H1 (cell line): ENCODE results near the gene CALY. TPM values are rescaled to one million over a fixed set of nuclear protein-coding genes. Genes with fewer than 3 reads are reported as not detected.

ENCODE experiments used
- CTCF ChIA-PET: fragments of 300-600 bp; sonication (Branson Sonifier 250); formaldehyde crosslinking; loops from one replicate; lab custom pipeline; 2021; ENCODE audit not compliant: partially characterized antibody; lab: Charles Lee
- POLR2A ChIA-PET: fragments of 300-600 bp; sonication (Branson Sonifier 250); formaldehyde crosslinking; loops from one replicate; lab custom pipeline; 2021; ENCODE audit warnings: inconsistent platforms; ENCODE audit not compliant: partially characterized antibody; lab: Charles Lee
- DNase-seq, 2 experiments: peaks; one replicate each; pipeline versions ENCODE4 v3.0.0 to v3.0.0-alpha.2; 2010 to 2022; ENCODE audit warnings: low spot score in 2 of 2, low read depth in 1 of 2, mixed read lengths in 1 of 2
- FAIRE-seq: peaks from 2 replicates; lab custom pipeline; 2011; peaks lifted over from hg19 to GRCh38; lab: Jason Lieb, UNC
- H2AFZ ChIP-seq: 2 replicates; pipeline ENCODE4 v1.8.1; 2012; ENCODE audit warnings: low read length, inconsistent platforms
- H2AK5ac ChIP-seq: 2 replicates; pipeline ENCODE4 v1.6.1; 2013; ENCODE audit warnings: low read depth, low read length
- H2BK120ac ChIP-seq: replicated peaks from 2 replicates; pipeline ENCODE3; 2013; ENCODE audit warnings: low read depth, low read length, inconsistent platforms
- H2BK12ac ChIP-seq: 2 replicates; pipeline ENCODE4 v1.6.1; 2013; ENCODE audit warnings: low read depth, low read length
- H2BK15ac ChIP-seq: 2 replicates; pipeline ENCODE4 v1.6.1; 2013; ENCODE audit warnings: low read length
- H2BK20ac ChIP-seq: 2 replicates; pipeline ENCODE4 v1.6.1; 2013; ENCODE audit warnings: low read length
- H2BK5ac ChIP-seq: 2 replicates; pipeline ENCODE4 v1.6.1; 2013; ENCODE audit warnings: low read depth, low read length
- H3K14ac ChIP-seq: 2 replicates; pipeline ENCODE4 v1.6.1; 2013; ENCODE audit warnings: inconsistent platforms; ENCODE audit not compliant: insufficient read length
- H3K18ac ChIP-seq: 2 replicates; pipeline ENCODE4 v1.6.1; 2013; ENCODE audit warnings: low read length; ENCODE audit errors: extremely low read depth
- H3K23ac ChIP-seq: 2 replicates; pipeline ENCODE4 v1.6.1; 2013; ENCODE audit warnings: inconsistent platforms; ENCODE audit not compliant: insufficient read length
- H3K23me2 ChIP-seq: 2 replicates; pipeline ENCODE4 v1.6.1; 2013; ENCODE audit warnings: low read depth, low read length
- H3K27ac ChIP-seq: 2 replicates; pipeline ENCODE4 v1.6.1; 2011; ENCODE audit warnings: low read depth, low read length, inconsistent platforms
- H3K27me3 ChIP-seq, 4 experiments: replicated peaks in 1 of 4; 1 replicate in 1 of 4; 2 replicates in 3 of 4; pipeline versions ENCODE4 v1.6.1 to v1.8.1; 2011 to 2013; ENCODE audit warnings: low read length in 3 of 4, mild to moderate bottlenecking in 3 of 4, inconsistent platforms in 2 of 4, mixed read lengths in 2 of 4, moderate library complexity in 1 of 4; ENCODE audit not compliant: control insufficient read depth in 3 of 4, insufficient read depth in 3 of 4; ENCODE audit errors: extremely low read depth in 1 of 4
- H3K36me3 ChIP-seq, 4 experiments: 2 replicates each; pipeline versions ENCODE4 v1.6.1 to v1.8.1; 2011 to 2013; ENCODE audit warnings: mild to moderate bottlenecking in 4 of 4, low read length in 3 of 4, moderate library complexity in 2 of 4, control low read depth in 1 of 4, inconsistent platforms in 1 of 4; ENCODE audit not compliant: insufficient read depth in 4 of 4, control insufficient read depth in 2 of 4
- H3K4ac ChIP-seq: replicated peaks from 2 replicates; pipeline ENCODE3; 2013; ENCODE audit warnings: low read length, low read depth, mixed read lengths, inconsistent platforms; ENCODE audit not compliant: insufficient read length
- H3K4me1 ChIP-seq, 4 experiments: replicated peaks in 1 of 4; 1 replicate in 1 of 4; 2 replicates in 3 of 4; pipeline versions ENCODE4 v1.6.1 to v1.8.1; 2011 to 2013; ENCODE audit warnings: low read length in 3 of 4, inconsistent platforms in 2 of 4, mixed read lengths in 1 of 4; ENCODE audit not compliant: insufficient read depth in 4 of 4, control insufficient read depth in 3 of 4
- H3K4me2 ChIP-seq, 2 experiments: 2 replicates each; pipeline versions ENCODE4 v1.6.1 to v1.8.1; 2011 to 2013; ENCODE audit warnings: low read depth in 2 of 2, low read length in 2 of 2, control low read depth in 1 of 2, inconsistent platforms in 1 of 2, mild to moderate bottlenecking in 1 of 2; ENCODE audit not compliant: insufficient read depth in 1 of 2
- H3K4me3 ChIP-seq, 4 experiments: fragments of 200-600, 300-600 bp in 1 of 4; sonication (generic), shearing (Covaris generic), sonication (Bioruptor Twin) in 1 of 4; 2 replicates each; pipeline versions ENCODE4 v1.5.1 to v1.8.1; 2011 to 2016; ENCODE audit warnings: low read length in 4 of 4, low read depth in 3 of 4, control low read depth in 2 of 4, inconsistent platforms in 2 of 4, mild to moderate bottlenecking in 2 of 4, mixed read lengths in 1 of 4, moderate library complexity in 1 of 4; ENCODE audit not compliant: insufficient read depth in 2 of 4; ENCODE audit errors: extremely low read depth in 1 of 4
- H3K56ac ChIP-seq: replicated peaks from 2 replicates; pipeline ENCODE3; 2013; ENCODE audit warnings: low read depth, mild to moderate bottlenecking, mixed read lengths, low read length, inconsistent platforms; ENCODE audit not compliant: insufficient read length
- H3K79me1 ChIP-seq: 2 replicates; pipeline ENCODE4 v1.6.1; 2013; ENCODE audit warnings: low read depth, low read length, control low read depth
- H3K79me2 ChIP-seq, 2 experiments: 2 replicates each; pipeline versions ENCODE4 v1.6.1 to v1.8.1; 2012 to 2013; ENCODE audit warnings: low read length in 2 of 2, mild to moderate bottlenecking in 2 of 2, inconsistent platforms in 1 of 2; ENCODE audit not compliant: insufficient read depth in 2 of 2, control insufficient read depth in 1 of 2
- H3K9ac ChIP-seq, 4 experiments: replicated peaks in 1 of 4; 1 replicate in 1 of 4; 2 replicates in 3 of 4; pipeline versions ENCODE4 v1.6.1 to v1.8.1; 2011 to 2013; ENCODE audit warnings: low read depth in 3 of 4, low read length in 3 of 4, control low read depth in 2 of 4, mild to moderate bottlenecking in 2 of 4, moderate library complexity in 2 of 4, inconsistent platforms in 1 of 4; ENCODE audit errors: extremely low read depth in 1 of 4
- H3K9me3 ChIP-seq, 2 experiments: 2 replicates each; pipeline versions ENCODE4 v1.6.1 to v1.8.1; 2012 to 2013; ENCODE audit warnings: mild to moderate bottlenecking in 2 of 2, moderate library complexity in 2 of 2, control low read depth in 1 of 2, inconsistent platforms in 1 of 2, low read depth in 1 of 2, low read length in 1 of 2, mixed read lengths in 1 of 2; ENCODE audit not compliant: insufficient read depth in 2 of 2
- H4K20me1 ChIP-seq, 2 experiments: replicated peaks in 1 of 2; 2 replicates each; pipeline versions ENCODE3 to v1.8.1; 2011 to 2013; ENCODE audit warnings: inconsistent platforms in 2 of 2, low read length in 2 of 2, mild to moderate bottlenecking in 1 of 2; ENCODE audit not compliant: insufficient read depth in 2 of 2, control insufficient read depth in 1 of 2
- H4K5ac ChIP-seq: 2 replicates; pipeline ENCODE4 v1.6.1; 2013; ENCODE audit warnings: low read length, low read depth, mixed read lengths, inconsistent platforms; ENCODE audit not compliant: insufficient read length
- H4K8ac ChIP-seq: 2 replicates; pipeline ENCODE4 v1.8.0; 2013; ENCODE audit warnings: mild to moderate bottlenecking, moderate library complexity, low read length, inconsistent platforms; ENCODE audit not compliant: insufficient read depth; ENCODE audit errors: extremely low read depth
- H4K91ac ChIP-seq: replicated peaks from 2 replicates; pipeline ENCODE3; 2013; ENCODE audit warnings: low read length, mixed read lengths, inconsistent platforms; ENCODE audit not compliant: insufficient read length
- CREB1 ChIP-seq: IDR thresholded peaks from 2 replicates; pipeline ENCODE4 v1.6.1; 2012; ENCODE audit warnings: inconsistent platforms
- EZH2 ChIP-seq: fragments of 200-600 bp; sonication (generic); IDR thresholded peaks from 2 replicates; pipeline ENCODE4 v1.7.1; 2012; ENCODE audit warnings: low read depth, mild to moderate bottlenecking, moderate library complexity, low read length, inconsistent platforms; ENCODE audit not compliant: severe bottlenecking
- MAX ChIP-seq: IDR thresholded peaks from 2 replicates; pipeline ENCODE4 v1.6.1; 2012; ENCODE audit warnings: inconsistent platforms
- POLR2AphosphoS5 ChIP-seq: IDR thresholded peaks from 2 replicates; pipeline ENCODE4 v1.6.1; 2011; ENCODE audit warnings: low read depth, low read length
- RBBP5 ChIP-seq: IDR thresholded peaks from 2 replicates; pipeline ENCODE4 v1.7.1; 2012; ENCODE audit warnings: low read depth, mild to moderate bottlenecking, inconsistent platforms, low read length, moderate library complexity, borderline replicate concordance
- SIRT6 ChIP-seq: IDR thresholded peaks from one replicate; pipeline ENCODE4 v1.7.1; 2012; ENCODE audit warnings: low read length, inconsistent platforms
- TEAD4 ChIP-seq: IDR thresholded peaks from 2 replicates; pipeline ENCODE4 v1.6.1; 2012; ENCODE audit warnings: low read depth, low read length, inconsistent platforms, mixed read lengths
- YY1 ChIP-seq: IDR thresholded peaks from 2 replicates; pipeline ENCODE4 v1.6.1; 2011; ENCODE audit warnings: low read depth, mild to moderate bottlenecking, low read length
- WGBS, 2 experiments: shearing (Covaris generic) in 1 of 2; methylation state at CpG; one replicate each; pipeline versions ENCODE4 v1.1.6 to v1.1.7; 2013 to 2015; ENCODE audit warnings: low lambda C conversion rate in 2 of 2, mixed read lengths in 2 of 2, inconsistent platforms in 1 of 2, low coverage in 1 of 2, missing lambda C conversion rate in 1 of 2; ENCODE audit not compliant: insufficient replicate concordance in 2 of 2, insufficient coverage in 1 of 2, insufficient read length in 1 of 2; ENCODE audit errors: extremely low coverage in 1 of 2, missing lambda C conversion rate in 1 of 2; 5-methylcytosine and 5-hydroxymethylcytosine counted together
- polyA plus RNA-seq, 7 experiments: library from polyadenylated mRNA; depleted of rRNA in 3 of 7; stranded (reverse) in 5 of 7; unstranded in 2 of 7; fragments of >200 nt in 5 of 7; fragments of 200-250 nt in 2 of 7; gene quantifications; 1 replicate in 5 of 7; 2 replicates in 1 of 7; 4 replicates in 1 of 7; pipeline versions ENCODE4 v1.2.1 to v1.2.3, GENCODE V29; 2011 to 2013; ENCODE audit warnings: missing spikeins in 2 of 7, mixed read lengths in 2 of 7
- total RNA-seq: library from RNA; stranded (reverse); fragmentation: NEBNext Ultra II Directional; extraction: Animal tissue kit (Norgen Biotek cat#: 25700); gene quantifications from 2 replicates; pipeline ENCODE4 v1.2.1, GENCODE V29; 2021

The CALY gene
- total and polyA plus RNA-seq, 2 of the 8 experiments (the other 6 are each of a cell fraction or from before 2014, with no cell fraction given): 1.3 to 1.5 TPM

GRCh38 chr10:133313192-133313591 lies 23.5 kb downstream of the CALY start:
- TF ChIP-seq YY1: no peak
- TF ChIP-seq CREB1: no peak
- TF ChIP-seq MAX: no peak
- TF ChIP-seq TEAD4: no peak
- no peak for TF ChIP-seq RBBP5
- TF ChIP-seq SIRT6: no peak
- TF ChIP-seq EZH2: no peak
- TF ChIP-seq POLR2AphosphoS5: no peak
- TF ChIP-seq, all 59 proteins: peak for 0
- H3K36me3 ChIP-seq: peaks cover 4 to 22% (median 6%) of the 10 kb centered on the region in 4 experiments; a peak in 7 of 8 replicates
- no peak overlapping the region for H3K18ac ChIP-seq
- no peak overlapping the region for H3K23ac ChIP-seq
- no peak for DNase-seq
- H3K4me1 ChIP-seq: peaks cover 0 to 2% (median 0%) of the 10 kb centered on the region in 4 experiments; a peak in 3 of 7 replicates
- no peak overlapping the region for H4K8ac ChIP-seq
- H4K5ac ChIP-seq: no peak overlapping the region
- H2BK120ac ChIP-seq: no peak overlapping the region
- no peak overlapping the region for H3K56ac ChIP-seq
- H3K27me3 ChIP-seq: no peaks in the 10 kb centered on the region
- no peak overlapping the region for H2AK5ac ChIP-seq
- ChIA-PET CTCF (interaction anchor here (0.7 to 3.5 kb wide), 5 partner anchors 10 to 73 kb away, joined by 3 to 23 read pairs (median 6); no protein-coding TSS in a partner anchor), POLR2A (interaction anchor here (0.8 to 1.3 kb wide), 2 partner anchors 45 to 46 kb away, joined by 3 read pairs; partner anchors contain the start of gene FUOM)
- H2BK20ac ChIP-seq: no peak overlapping the region
- H4K20me1 ChIP-seq: peaks cover 0 to under 1% of the 10 kb centered on the region in 2 experiments
- no peak overlapping the region for H3K4me3 ChIP-seq
- no peak overlapping the region for H2AFZ ChIP-seq
- no peak overlapping the region for H2BK15ac ChIP-seq
- no peak for FAIRE-seq
- H4K91ac ChIP-seq: no peak overlapping the region
- H3K14ac ChIP-seq: no peak overlapping the region
- H3K9me3 ChIP-seq: no peaks in the 10 kb centered on the region
- WGBS, 2 experiments: 90% methylated on average over 3 of the region's 4 CpGs; no CpG with 5 or more reads in 1 of the 2 experiments
- H3K23me2 ChIP-seq: peaks cover 6% of the 10 kb centered on the region; the same call in 1 of the 2 replicates
- no peak overlapping the region for H2BK12ac ChIP-seq
- H3K79me2 ChIP-seq: peaks cover 0 to under 1% of the 10 kb centered on the region in 2 experiments; a peak in 3 of 4 replicates
- H3K4ac ChIP-seq: no peak overlapping the region
- H3K4me2 ChIP-seq: no peak overlapping the region
- H3K9ac ChIP-seq: no peak overlapping the region
- H2BK5ac ChIP-seq: no peak overlapping the region
- 0 out of 2 replicates have a peak, but pooled peaks cover 4% of the 10 kb centered on the region for H3K79me1 ChIP-seq
- H3K27ac ChIP-seq: no peak overlapping the region
